Measurements from ENCODE around the gene GABRP. TPM values are rescaled to one million over a fixed set of nuclear protein-coding genes. Genes with fewer than 3 reads are reported as not detected.

GABRP gene
- total and polyA plus RNA-seq, 2 experiments from 2014 or later: 3.6 to 6.3 TPM

DNA sequence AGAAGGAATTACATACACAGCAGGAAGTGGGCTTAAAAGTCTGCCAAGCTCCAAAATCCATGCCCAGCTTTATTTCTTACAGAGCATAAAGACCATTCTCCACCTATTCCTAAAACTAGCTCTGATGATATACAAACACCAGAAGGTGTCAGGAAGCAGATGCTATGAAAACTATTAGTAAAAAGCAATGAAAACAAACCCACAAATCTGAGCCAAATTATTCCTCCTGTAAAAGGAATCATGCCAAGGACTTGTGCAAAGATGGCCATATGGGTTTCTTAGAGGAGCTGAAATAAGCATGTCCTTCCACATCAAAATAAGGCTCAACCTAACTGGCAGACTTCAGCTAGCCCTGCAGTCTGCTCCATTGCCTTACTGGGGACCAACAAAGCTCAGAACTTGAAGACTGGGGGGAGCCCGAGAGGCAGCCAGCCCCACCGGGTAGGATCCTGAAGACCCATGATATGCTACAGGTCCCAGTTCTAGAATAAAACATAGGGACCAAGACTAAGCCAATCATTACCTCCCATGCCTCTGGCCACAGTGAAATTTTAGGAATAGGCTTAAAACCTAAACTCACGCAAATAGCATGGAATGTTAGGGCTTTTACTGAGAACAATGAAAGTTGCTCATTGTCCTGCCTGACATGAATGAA, 42.8 kb upstream of the GABRP start:
- Histone ChIP-seq H3K4me1 (ENCODE audit: insufficient read depth) (peaks cover 21% of the 10 kb centered on the region), H4K20me1 (replicated peaks; ENCODE audit: insufficient read depth) (no peaks in the 10 kb centered on the region), H3K4me3 (no peak overlapping the region), H3K36me3 (ENCODE audit: insufficient read depth) (no peaks in the 10 kb centered on the region), H2AFZ (no peak overlapping the region), H3K27ac (ENCODE audit: low read depth) (no peak overlapping the region), H3K27me3 (ENCODE audit: insufficient read depth) (no peaks in the 10 kb centered on the region), H3K79me2 (replicated peaks; ENCODE audit: insufficient read depth) (no peaks in the 10 kb centered on the region), H3F3A (replicated peaks; ENCODE audit: low read depth) (peaks cover 14% of the 10 kb centered on the region; the same call in 1 of the 2 replicates), H3K9me2 (ENCODE audit: insufficient read depth) (peaks cover 25% of the 10 kb centered on the region; the same call in 1 of the 2 replicates), H3K4me2 (no peak overlapping the region)
- Mint-ChIP-seq H3K36me3 (ENCODE audit: low read depth) (peaks cover 10% of the 10 kb centered on the region), H3K4me3 (no peak overlapping the region), H3K4me1 (peaks cover 31% of the 10 kb centered on the region), H3K27ac (no peak overlapping the region), H3K27me3 (ENCODE audit: insufficient read depth, low read depth, poor library complexity) (peaks cover 22% of the 10 kb centered on the region), H3K9me3 (peaks cover 14% of the 10 kb centered on the region)
- ATAC-seq: no peak
- no peak for TF ChIP-seq JUNB (IDR thresholded peaks at IDR 0.05; ENCODE audit: unreplicated experiment)
- TF ChIP-seq EZH2phosphoT487 (IDR thresholded peaks at IDR 0.05; ENCODE audit: unreplicated experiment): no peak
- TF ChIP-seq ZNF331 (CRISPR knock-in tag; IDR thresholded peaks at IDR 0.05; ENCODE audit: low read depth): no peak
- no peak for TF ChIP-seq ZNF114 (CRISPR knock-in tag; IDR thresholded peaks at IDR 0.05)
- TF ChIP-seq, protein P1, sequence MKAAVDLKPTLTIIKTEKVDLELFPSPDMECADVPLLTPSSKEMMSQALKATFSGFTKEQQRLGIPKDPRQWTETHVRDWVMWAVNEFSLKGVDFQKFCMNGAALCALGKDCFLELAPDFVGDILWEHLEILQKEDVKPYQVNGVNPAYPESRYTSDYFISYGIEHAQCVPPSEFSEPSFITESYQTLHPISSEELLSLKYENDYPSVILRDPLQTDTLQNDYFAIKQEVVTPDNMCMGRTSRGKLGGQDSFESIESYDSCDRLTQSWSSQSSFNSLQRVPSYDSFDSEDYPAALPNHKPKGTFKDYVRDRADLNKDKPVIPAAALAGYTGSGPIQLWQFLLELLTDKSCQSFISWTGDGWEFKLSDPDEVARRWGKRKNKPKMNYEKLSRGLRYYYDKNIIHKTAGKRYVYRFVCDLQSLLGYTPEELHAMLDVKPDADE (IDR thresholded peaks at IDR 0.05): no peak
- TF ChIP-seq, protein P2, sequence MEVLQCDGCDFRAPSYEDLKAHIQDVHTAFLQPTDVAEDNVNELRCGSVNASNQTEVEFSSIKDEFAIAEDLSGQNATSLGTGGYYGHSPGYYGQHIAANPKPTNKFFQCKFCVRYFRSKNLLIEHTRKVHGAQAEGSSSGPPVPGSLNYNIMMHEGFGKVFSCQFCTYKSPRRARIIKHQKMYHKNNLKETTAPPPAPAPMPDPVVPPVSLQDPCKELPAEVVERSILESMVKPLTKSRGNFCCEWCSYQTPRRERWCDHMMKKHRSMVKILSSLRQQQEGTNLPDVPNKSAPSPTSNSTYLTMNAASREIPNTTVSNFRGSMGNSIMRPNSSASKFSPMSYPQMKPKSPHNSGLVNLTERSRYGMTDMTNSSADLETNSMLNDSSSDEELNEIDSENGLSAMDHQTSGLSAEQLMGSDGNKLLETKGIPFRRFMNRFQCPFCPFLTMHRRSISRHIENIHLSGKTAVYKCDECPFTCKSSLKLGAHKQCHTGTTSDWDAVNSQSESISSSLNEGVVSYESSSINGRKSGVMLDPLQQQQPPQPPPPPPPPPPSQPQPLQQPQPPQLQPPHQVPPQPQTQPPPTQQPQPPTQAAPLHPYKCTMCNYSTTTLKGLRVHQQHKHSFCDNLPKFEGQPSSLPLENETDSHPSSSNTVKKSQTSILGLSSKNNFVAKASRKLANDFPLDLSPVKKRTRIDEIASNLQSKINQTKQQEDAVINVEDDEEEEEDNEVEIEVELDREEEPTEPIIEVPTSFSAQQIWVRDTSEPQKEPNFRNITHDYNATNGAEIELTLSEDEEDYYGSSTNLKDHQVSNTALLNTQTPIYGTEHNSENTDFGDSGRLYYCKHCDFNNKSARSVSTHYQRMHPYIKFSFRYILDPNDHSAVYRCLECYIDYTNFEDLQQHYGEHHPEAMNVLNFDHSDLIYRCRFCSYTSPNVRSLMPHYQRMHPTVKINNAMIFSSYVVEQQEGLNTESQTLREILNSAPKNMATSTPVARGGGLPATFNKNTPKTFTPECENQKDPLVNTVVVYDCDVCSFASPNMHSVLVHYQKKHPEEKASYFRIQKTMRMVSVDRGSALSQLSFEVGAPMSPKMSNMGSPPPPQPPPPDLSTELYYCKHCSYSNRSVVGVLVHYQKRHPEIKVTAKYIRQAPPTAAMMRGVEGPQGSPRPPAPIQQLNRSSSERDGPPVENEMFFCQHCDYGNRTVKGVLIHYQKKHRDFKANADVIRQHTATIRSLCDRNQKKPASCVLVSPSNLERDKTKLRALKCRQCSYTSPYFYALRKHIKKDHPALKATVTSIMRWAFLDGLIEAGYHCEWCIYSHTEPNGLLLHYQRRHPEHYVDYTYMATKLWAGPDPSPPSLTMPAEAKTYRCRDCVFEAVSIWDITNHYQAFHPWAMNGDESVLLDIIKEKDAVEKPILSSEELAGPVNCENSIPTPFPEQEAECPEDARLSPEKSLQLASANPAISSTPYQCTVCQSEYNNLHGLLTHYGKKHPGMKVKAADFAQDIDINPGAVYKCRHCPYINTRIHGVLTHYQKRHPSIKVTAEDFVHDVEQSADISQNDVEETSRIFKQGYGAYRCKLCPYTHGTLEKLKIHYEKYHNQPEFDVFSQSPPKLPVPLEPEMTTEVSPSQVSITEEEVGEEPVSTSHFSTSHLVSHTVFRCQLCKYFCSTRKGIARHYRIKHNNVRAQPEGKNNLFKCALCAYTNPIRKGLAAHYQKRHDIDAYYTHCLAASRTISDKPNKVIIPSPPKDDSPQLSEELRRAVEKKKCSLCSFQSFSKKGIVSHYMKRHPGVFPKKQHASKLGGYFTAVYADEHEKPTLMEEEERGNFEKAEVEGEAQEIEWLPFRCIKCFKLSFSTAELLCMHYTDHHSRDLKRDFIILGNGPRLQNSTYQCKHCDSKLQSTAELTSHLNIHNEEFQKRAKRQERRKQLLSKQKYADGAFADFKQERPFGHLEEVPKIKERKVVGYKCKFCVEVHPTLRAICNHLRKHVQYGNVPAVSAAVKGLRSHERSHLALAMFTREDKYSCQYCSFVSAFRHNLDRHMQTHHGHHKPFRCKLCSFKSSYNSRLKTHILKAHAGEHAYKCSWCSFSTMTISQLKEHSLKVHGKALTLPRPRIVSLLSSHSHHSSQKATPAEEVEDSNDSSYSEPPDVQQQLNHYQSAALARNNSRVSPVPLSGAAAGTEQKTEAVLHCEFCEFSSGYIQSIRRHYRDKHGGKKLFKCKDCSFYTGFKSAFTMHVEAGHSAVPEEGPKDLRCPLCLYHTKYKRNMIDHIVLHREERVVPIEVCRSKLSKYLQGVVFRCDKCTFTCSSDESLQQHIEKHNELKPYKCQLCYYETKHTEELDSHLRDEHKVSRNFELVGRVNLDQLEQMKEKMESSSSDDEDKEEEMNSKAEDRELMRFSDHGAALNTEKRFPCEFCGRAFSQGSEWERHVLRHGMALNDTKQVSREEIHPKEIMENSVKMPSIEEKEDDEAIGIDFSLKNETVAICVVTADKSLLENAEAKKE (CRISPR knock-in tag; IDR thresholded peaks at IDR 0.05): no peak
- TF ChIP-seq, protein P3, sequence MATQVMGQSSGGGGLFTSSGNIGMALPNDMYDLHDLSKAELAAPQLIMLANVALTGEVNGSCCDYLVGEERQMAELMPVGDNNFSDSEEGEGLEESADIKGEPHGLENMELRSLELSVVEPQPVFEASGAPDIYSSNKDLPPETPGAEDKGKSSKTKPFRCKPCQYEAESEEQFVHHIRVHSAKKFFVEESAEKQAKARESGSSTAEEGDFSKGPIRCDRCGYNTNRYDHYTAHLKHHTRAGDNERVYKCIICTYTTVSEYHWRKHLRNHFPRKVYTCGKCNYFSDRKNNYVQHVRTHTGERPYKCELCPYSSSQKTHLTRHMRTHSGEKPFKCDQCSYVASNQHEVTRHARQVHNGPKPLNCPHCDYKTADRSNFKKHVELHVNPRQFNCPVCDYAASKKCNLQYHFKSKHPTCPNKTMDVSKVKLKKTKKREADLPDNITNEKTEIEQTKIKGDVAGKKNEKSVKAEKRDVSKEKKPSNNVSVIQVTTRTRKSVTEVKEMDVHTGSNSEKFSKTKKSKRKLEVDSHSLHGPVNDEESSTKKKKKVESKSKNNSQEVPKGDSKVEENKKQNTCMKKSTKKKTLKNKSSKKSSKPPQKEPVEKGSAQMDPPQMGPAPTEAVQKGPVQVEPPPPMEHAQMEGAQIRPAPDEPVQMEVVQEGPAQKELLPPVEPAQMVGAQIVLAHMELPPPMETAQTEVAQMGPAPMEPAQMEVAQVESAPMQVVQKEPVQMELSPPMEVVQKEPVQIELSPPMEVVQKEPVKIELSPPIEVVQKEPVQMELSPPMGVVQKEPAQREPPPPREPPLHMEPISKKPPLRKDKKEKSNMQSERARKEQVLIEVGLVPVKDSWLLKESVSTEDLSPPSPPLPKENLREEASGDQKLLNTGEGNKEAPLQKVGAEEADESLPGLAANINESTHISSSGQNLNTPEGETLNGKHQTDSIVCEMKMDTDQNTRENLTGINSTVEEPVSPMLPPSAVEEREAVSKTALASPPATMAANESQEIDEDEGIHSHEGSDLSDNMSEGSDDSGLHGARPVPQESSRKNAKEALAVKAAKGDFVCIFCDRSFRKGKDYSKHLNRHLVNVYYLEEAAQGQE (IDR thresholded peaks at IDR 0.05; ENCODE audit: unreplicated experiment): no peak
- no peak for TF ChIP-seq NANOG (IDR thresholded peaks at IDR 0.05; ENCODE audit: borderline replicate concordance)
- TF ChIP-seq, protein P4, sequence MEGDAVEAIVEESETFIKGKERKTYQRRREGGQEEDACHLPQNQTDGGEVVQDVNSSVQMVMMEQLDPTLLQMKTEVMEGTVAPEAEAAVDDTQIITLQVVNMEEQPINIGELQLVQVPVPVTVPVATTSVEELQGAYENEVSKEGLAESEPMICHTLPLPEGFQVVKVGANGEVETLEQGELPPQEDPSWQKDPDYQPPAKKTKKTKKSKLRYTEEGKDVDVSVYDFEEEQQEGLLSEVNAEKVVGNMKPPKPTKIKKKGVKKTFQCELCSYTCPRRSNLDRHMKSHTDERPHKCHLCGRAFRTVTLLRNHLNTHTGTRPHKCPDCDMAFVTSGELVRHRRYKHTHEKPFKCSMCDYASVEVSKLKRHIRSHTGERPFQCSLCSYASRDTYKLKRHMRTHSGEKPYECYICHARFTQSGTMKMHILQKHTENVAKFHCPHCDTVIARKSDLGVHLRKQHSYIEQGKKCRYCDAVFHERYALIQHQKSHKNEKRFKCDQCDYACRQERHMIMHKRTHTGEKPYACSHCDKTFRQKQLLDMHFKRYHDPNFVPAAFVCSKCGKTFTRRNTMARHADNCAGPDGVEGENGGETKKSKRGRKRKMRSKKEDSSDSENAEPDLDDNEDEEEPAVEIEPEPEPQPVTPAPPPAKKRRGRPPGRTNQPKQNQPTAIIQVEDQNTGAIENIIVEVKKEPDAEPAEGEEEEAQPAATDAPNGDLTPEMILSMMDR (conservative IDR thresholded peaks at IDR 0.05; ENCODE audit: low read depth in 2 of 2): no peak
- no peak for TF ChIP-seq EZH2 (IDR thresholded peaks at IDR 0.05; ENCODE audit: low read depth, unreplicated experiment)
- DNase-seq (ENCODE audit: low spot score): no peak

Data from GM23338 (cell line).